ENCODE results near the gene BPIFA2. TPM values are rescaled to one million over a fixed set of nuclear protein-coding genes. Genes with fewer than 3 reads are reported as not detected.

BPIFA2 gene
- total and polyA plus RNA-seq, 10 of the 15 experiments (the other 5 are each of a cell fraction or from before 2014, with no cell fraction given), result not detected

- Histone ChIP-seq H3K79me2 (ENCODE audit: control insufficient read depth, insufficient read depth, low read length) (no peaks in the 10 kb centered on the region), H3K36me3 (ENCODE audit: control insufficient read depth in 2 of 2, insufficient read depth in 2 of 2, low read length in 1 of 2) (no peaks in the 10 kb centered on the region), H3K9ac (ENCODE audit: control insufficient read depth, insufficient read depth, low read length) (no peak overlapping the region), H3K27me3 (replicated peaks in 1 of 2; ENCODE audit: control insufficient read depth in 2 of 2, insufficient read depth in 2 of 2, low read length in 1 of 2) (no peaks in the 10 kb centered on the region; a peak in 1 of 4 replicates), H2AFZ (ENCODE audit: control insufficient read depth, low read depth, low read length) (no peak overlapping the region), H3K4me1 (ENCODE audit: control insufficient read depth, insufficient read depth, low read length) (no peaks in the 10 kb centered on the region), H3K4me3 (no peak overlapping the region), H3K9me3 (replicated peaks; ENCODE audit: control insufficient read depth, insufficient read depth, low read length) (no peaks in the 10 kb centered on the region), H3K27ac (ENCODE audit: control insufficient read depth, insufficient read depth) (no peak overlapping the region), H4K20me1 (ENCODE audit: control insufficient read depth, insufficient read depth) (no peaks in the 10 kb centered on the region), H3K4me2 (ENCODE audit: control insufficient read depth, insufficient read depth) (no peak overlapping the region)
- CTCF ChIA-PET, result no interaction called here
- no TSS peak for BruUV-seq (replicated peaks)
- in situ Hi-C loops (cut with MboI) (no loop called here), intact Hi-C loops (cut with micrococcal nuclease; ENCODE audit: unreplicated experiment) (no loop called here)
- POLR2A ChIA-PET, result no interaction called here
- RAD21 ChIA-PET (ENCODE audit: unreplicated experiment), result no interaction called here
- SMC1A ChIA-PET (ENCODE audit: uncharacterized antibody, unreplicated experiment), result no interaction called here
- DNase-seq (ENCODE audit: low read depth, low spot score), result no peak
- FAIRE-seq, result no peak
- ATAC-seq, result no peak
- TF ChIP-seq ZNF592 (IDR thresholded peaks at IDR 0.05) (no peak), MYC (IDR thresholded peaks at IDR 0.05; ENCODE audit: insufficient read depth, insufficient read length, insufficient replicate concordance, low read length, severe bottlenecking) (no peak), CBX3 (IDR thresholded peaks at IDR 0.05; ENCODE audit: borderline replicate concordance, low read depth) (no peak), RCOR1 (conservative IDR thresholded peaks at IDR 0.05; ENCODE audit: low read depth, low read length) (no peak), TBL1XR1 (IDR thresholded peaks at IDR 0.05; ENCODE audit: low read depth, low read length) (no peak), LARP7 (IDR thresholded peaks at IDR 0.05) (no peak)
- WGBS (ENCODE audit: insufficient coverage, insufficient replicate concordance, low lambda C conversion rate, missing lambda C conversion rate), result 15% methylated on average over 4 of the region's 4 CpGs
Observed at GRCh38 chr20:33148040-33148439, 19.9 kb upstream of the BPIFA2 start.
